CD4-positive, alpha-beta T cell treated with Interleukin-6 at 100 ng/mL for 8 hours (primary cell): Measurements from ENCODE around the gene PRELID1.
"Not testable (repeated sequence)": the region's sequence is repeated elsewhere in the genome, so short reads cannot be mapped to it uniquely, and the experiment has no call there.

Experiments
- DNase-seq: peaks from one replicate; pipeline ENCODE4 v3.0.0-alpha.2; 2020; ENCODE audit warnings: mixed read lengths, low spot score

Gene PRELID1

GRCh38 chr5:177300236-177300880 lies 3.2 kb upstream of the PRELID1 start:
- DNase-seq = peak; percentile 54

DNA sequence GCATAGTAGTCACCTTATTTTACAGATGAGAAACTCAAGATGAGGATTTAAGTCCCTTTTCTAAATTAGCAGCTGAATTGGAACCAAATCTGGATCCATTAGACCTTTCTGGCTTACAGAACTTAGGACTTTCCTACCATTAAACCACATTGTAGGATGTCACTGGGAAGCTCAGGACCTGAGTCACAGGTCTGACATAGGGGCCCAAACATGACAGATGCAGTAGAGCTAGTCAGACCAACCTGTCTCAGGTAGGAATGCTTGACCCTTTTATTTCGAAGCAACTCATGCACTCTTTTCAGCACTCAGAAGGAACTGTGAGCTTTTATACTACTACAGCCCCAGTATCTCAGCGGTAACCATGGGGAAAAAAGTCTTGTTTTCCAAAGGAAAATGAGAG lies 2.6 kb upstream of the PRELID1 start:
- DNase-seq = no peak

GRCh38 chr5:177301503-177302165 lies 2.0 kb upstream of the PRELID1 start:
- DNase-seq = no peak

DNA sequence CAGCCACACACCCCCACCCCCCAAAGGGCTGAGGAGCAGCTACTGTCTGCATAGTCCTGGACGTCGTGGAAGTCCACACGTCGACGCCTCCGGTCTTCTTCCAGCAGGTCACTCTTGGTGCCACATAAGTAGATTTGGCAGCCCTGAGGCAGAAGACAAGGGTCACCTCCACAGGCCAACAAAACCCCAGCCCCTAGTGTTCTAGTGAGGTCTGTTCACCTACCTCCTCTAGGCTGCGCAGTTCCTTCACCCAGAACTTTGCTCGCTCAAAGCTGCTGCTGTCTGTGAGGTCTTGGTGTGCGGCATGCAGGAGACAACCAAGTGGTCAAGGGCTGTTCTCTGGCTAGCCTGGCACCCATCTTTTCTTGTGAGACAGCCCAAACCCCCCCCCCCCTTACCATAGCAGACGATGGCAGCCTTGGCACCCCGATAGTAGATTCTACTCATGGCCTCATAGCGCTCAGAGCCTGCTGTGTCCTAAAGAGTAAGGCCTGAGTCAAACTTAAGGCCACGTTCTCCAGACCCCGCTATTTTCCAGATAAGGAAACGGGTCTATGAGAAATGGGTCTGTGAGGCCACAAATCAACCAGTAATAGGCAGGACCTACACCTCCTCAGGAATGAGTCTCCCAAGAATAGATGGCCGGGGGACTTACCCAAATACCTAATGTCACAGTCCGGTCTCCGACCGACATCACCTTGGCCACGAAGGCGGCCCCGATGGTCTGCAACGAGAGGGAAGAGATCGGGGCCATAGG lies 1.1 kb upstream of the PRELID1 start:
- no peak for DNase-seq

DNA sequence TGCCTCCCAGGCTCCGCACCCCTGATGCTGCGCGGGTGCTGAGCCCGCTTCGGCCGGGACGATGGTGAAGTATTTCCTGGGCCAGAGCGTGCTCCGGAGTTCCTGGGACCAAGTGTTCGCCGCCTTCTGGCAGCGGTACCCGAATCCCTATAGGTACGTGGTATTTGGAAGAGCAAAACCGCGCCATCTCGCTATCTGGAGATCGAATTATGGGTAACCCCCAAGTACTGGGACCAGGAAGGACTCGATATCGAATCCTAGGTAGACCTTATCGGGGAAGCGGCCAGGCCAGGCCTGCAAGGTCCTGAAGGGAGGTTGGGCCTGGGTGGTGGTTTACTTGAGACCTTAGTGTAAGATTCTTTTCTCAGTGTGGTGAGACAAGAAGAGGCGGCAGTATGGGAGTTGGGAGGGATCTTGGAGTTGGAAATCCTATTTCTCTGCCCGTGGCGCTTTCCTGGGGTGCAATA lies 359 bp downstream of the PRELID1 start:
- no peak for DNase-seq

DNA sequence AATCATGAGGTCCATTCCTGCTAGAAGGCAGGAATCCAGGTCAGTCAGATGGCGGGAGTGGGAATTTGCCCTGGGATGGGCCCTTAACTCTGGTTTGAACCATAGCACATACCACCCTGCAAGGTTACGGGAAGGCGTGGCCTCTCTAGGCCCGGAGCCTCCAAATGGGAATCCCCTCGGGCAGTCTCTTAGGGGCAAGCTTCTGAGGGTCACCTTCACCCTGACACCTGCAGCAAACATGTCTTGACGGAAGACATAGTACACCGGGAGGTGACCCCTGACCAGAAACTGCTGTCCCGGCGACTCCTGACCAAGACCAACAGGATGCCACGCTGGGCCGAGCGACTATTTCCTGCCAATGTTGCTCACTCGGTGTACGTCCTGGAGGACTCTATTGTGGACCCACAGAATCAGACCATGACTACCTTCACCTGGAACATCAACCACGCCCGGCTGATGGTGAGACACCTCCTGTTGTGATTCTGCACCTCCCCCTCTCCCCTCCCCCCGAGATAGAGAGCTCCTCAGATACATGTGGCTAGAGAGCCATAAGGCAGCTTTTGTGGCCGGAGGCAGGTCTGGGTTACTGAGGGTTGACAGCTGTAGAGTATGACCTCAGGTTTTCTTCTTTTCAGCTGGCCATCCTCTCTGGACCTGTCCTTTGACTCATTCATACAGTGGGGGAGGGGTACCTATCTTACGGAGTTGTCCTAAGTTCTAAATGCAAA lies 957 bp downstream of the PRELID1 start:
- DNase-seq = no peak

GRCh38 chr5:177306103-177306640 lies 2.6 kb downstream of the PRELID1 start:
- not testable (repeated sequence) for DNase-seq

DNA sequence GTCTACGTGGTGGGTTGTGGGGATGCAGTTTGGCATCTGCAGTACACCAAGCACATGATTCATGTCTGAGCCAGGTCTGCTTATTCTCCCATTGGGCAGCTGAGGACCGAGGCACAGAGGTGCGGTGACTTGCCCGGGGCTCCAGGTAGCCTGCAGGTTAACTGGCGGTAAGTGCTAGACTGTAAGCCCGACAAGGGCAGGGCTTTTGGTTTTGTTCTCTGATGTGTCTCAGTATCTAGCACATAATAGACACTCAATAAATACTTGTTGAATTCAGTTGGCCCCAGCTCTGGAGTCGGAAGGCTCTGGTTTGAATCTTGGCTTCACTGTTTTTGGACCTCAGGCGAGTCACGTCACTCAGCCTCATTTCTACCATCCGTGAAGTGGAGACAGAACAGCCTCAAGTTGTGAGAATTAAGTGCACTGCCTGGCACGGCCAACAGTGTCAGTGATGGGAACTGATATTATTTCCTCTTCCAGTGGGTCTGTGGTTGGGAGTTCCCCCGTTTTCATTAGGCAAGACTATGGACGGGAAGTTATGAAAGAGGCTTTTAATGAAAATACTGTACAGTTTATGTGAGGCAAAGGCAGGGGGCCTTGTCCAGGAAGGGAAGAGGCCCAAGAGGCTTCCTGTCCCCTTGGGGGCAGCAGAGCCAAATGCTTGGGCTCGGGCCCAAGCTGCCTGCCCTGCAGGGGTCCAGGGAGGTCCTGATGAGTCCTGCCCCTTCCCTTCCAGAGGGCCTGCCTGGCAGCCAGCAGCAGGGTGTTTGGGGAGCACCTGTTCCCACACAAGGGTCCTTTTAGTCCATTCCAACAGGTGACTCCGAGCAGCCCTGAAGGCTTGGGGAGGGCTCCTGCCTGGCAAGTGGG lies 3.3 kb downstream of the PRELID1 start:
- no peak for DNase-seq

DNA sequence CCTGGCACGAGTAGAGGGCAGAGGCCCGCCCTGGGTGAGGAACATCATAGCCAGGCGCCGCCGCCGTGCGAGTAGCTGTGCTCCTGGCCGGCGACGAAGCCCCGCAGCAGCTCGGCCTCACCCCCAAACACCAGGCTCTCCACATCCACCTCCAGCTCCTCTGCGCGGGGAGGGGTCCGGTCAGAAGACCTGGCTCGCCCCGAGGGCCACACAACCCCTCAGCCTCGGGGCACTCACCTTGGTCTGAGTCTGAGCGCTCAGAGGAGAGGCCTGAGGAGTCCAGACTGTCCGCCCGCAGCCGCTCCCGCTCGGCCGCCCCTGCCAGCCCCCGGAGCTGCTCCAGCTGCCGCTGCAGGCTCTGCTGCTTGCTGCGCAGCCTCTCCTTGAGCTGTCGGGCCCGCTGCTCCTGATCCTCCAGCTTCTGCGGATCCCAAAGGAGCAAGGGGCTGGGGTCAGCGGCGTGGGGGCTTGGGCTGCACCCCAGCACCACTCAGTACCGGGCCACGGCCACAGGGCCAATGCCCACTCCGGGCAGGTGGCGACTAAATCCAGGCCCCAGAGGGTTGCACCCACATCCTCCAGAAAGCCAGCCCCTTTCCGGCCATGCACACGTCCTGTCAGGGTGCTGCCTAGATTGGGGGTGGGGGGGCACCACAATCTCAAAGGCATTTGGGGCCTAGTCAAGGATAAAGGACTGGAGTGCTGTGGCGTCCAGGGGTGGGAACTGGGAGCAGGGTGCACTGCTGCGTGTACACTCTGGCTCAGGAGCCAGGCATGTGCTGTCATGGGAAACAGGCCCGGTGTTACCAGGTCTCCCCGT lies 4.2 kb downstream of the PRELID1 start:
- DNase-seq = no peak

GRCh38 chr5:177308740-177309139 lies 5.1 kb downstream of the PRELID1 start:
- DNase-seq = no peak

DNA sequence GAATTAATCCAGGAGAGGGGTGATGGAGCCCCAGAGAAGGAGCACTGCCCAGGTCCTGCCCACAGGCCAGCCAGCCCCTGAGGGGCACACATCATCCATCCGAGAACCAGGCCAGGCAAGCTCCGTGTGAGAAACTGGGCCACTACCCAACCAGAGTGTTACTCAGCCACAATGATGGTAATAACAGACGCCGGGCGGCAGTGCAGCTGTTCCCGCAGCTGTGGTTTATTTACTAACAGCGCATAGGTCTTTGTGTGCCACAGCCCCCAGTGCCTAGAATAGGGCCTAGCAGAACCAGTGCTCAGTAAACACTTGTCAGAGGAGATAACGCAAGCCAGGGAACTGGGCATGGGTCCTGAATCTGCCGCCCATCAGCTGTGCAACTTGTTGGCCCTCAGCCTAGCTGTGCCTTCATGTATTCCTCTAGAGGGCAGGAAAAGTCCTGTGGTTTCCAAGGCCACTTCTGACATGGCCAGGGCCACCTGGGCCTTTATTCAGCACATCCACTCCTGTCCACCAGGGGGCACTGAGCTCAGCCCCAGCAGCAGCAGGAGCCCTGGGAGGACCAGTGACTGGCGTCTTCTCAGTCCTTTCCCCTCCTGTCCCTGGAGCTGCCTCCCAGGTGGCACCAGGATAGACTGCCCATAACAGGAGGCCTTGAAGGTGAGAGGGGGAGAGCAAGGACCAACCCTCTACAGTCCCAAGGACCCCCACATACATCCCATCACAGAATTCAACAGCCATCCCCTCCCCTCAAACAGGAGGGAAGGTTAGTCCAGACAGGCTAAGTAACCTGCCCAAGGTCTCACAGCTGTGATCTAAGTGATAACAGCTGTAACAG lies 6.0 kb downstream of the PRELID1 start:
- peak; percentile 71 for DNase-seq

- DNase-seq = no peak
Measured at GRCh38 chr5:177310332-177310731, 6.7 kb downstream of the PRELID1 start.

GRCh38 chr5:177310757-177311391 lies 7.3 kb downstream of the PRELID1 start:
- no peak for DNase-seq

- DNase-seq = no peak
Measured at GRCh38 chr5:177311392-177311722, 7.8 kb downstream of the PRELID1 start.

GRCh38 chr5:177311723-177312648 lies 8.4 kb downstream of the PRELID1 start, which contains the start of gene MXD3:
Gene MXD3 (minus strand): TSS chr5:177311898. CDS start chr5:177311830, 68 bp downstream.
- peak; percentile 93 for DNase-seq

DNA sequence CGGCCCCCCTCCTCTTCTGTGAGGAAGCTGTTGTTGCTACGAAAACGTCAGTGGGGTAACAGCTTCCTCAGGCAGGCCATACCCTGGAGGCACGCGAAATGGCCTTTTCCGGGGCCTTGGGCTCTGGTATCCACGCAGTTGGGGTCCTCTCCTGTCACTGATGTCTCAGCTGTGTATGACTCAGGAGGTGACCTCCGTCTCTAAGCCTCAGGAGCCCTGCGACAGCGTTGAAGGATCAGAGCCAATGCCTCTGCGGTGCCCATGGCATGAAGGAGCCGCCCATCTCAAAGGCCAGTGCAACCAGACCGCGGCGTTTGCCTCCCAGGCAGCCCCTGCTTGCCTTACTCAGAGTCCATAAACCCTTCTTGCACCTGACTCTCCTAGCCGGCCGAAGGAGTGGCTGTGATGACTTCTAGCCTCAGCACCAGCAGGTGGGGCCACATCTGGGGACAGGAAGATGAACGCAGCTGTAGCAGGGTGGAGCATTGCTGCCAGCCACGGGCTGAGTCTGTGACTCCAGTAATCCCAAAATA lies 9.1 kb downstream of the PRELID1 start:
- DNase-seq = no peak

GRCh38 chr5:177313561-177314259 lies 10.1 kb downstream of the PRELID1 start:
- no peak for DNase-seq
